Measurements from ENCODE around the gene TSPAN5.

DNA sequence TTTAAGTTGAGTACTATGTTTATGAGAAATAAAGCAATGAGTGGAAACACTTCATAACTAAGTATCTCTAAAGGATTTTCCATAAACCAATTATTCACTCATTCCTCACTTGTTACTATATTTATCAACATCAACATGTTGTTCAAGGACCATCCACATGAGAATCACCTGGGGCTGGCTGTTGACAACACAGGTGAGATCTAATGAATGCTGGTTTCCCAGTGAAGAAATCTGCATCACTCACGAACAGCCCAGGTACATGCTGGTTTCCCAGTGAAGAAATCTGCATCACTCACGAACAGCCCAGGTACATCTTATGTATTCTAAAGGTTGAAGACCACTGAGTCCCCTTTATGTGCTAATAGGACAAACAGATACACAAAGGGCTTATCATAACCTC is 32.5 kb downstream of the TSPAN5 start:
- TF ChIP-seq RXRA (IDR thresholded peaks at IDR 0.05; ENCODE audit: borderline replicate concordance, low read depth) (no peak), EP300 (IDR thresholded peaks at IDR 0.05; ENCODE audit: borderline replicate concordance in 1 of 2, low read depth in 1 of 2, low read length in 1 of 2) (no peak), YY1 (IDR thresholded peaks at IDR 0.05; ENCODE audit: low read depth) (no peak), CHD2 (IDR thresholded peaks at IDR 0.05; ENCODE audit: low read length, partially characterized antibody) (no peak), TAF1 (IDR thresholded peaks at IDR 0.05; ENCODE audit: borderline replicate concordance, low read depth, low read length) (no peak), RAD21 (IDR thresholded peaks at IDR 0.05; ENCODE audit: low read length) (no peak), POLR2AphosphoS5 (IDR thresholded peaks at IDR 0.05; ENCODE audit: low read depth, low read length) (no peak)
- TF ChIP-seq, protein P1, sequence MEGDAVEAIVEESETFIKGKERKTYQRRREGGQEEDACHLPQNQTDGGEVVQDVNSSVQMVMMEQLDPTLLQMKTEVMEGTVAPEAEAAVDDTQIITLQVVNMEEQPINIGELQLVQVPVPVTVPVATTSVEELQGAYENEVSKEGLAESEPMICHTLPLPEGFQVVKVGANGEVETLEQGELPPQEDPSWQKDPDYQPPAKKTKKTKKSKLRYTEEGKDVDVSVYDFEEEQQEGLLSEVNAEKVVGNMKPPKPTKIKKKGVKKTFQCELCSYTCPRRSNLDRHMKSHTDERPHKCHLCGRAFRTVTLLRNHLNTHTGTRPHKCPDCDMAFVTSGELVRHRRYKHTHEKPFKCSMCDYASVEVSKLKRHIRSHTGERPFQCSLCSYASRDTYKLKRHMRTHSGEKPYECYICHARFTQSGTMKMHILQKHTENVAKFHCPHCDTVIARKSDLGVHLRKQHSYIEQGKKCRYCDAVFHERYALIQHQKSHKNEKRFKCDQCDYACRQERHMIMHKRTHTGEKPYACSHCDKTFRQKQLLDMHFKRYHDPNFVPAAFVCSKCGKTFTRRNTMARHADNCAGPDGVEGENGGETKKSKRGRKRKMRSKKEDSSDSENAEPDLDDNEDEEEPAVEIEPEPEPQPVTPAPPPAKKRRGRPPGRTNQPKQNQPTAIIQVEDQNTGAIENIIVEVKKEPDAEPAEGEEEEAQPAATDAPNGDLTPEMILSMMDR (IDR thresholded peaks at IDR 0.05): no peak
- TF ChIP-seq, protein P2, sequence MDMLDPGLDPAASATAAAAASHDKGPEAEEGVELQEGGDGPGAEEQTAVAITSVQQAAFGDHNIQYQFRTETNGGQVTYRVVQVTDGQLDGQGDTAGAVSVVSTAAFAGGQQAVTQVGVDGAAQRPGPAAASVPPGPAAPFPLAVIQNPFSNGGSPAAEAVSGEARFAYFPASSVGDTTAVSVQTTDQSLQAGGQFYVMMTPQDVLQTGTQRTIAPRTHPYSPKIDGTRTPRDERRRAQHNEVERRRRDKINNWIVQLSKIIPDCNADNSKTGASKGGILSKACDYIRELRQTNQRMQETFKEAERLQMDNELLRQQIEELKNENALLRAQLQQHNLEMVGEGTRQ (IDR thresholded peaks at IDR 0.05; ENCODE audit: borderline replicate concordance, low read depth, low read length): no peak
- TF ChIP-seq, protein P3, sequence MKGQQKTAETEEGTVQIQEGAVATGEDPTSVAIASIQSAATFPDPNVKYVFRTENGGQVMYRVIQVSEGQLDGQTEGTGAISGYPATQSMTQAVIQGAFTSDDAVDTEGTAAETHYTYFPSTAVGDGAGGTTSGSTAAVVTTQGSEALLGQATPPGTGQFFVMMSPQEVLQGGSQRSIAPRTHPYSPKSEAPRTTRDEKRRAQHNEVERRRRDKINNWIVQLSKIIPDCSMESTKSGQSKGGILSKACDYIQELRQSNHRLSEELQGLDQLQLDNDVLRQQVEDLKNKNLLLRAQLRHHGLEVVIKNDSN (IDR thresholded peaks at IDR 0.05; ENCODE audit: borderline replicate concordance, low read depth): no peak
- TF ChIP-seq, protein P4, sequence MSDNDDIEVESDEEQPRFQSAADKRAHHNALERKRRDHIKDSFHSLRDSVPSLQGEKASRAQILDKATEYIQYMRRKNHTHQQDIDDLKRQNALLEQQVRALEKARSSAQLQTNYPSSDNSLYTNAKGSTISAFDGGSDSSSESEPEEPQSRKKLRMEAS (IDR thresholded peaks at IDR 0.05; ENCODE audit: low read depth): no peak
- TF ChIP-seq, protein P5, sequence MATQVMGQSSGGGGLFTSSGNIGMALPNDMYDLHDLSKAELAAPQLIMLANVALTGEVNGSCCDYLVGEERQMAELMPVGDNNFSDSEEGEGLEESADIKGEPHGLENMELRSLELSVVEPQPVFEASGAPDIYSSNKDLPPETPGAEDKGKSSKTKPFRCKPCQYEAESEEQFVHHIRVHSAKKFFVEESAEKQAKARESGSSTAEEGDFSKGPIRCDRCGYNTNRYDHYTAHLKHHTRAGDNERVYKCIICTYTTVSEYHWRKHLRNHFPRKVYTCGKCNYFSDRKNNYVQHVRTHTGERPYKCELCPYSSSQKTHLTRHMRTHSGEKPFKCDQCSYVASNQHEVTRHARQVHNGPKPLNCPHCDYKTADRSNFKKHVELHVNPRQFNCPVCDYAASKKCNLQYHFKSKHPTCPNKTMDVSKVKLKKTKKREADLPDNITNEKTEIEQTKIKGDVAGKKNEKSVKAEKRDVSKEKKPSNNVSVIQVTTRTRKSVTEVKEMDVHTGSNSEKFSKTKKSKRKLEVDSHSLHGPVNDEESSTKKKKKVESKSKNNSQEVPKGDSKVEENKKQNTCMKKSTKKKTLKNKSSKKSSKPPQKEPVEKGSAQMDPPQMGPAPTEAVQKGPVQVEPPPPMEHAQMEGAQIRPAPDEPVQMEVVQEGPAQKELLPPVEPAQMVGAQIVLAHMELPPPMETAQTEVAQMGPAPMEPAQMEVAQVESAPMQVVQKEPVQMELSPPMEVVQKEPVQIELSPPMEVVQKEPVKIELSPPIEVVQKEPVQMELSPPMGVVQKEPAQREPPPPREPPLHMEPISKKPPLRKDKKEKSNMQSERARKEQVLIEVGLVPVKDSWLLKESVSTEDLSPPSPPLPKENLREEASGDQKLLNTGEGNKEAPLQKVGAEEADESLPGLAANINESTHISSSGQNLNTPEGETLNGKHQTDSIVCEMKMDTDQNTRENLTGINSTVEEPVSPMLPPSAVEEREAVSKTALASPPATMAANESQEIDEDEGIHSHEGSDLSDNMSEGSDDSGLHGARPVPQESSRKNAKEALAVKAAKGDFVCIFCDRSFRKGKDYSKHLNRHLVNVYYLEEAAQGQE (IDR thresholded peaks at IDR 0.05; ENCODE audit: low read depth, low read length): no peak
- TF ChIP-seq, protein P6, sequence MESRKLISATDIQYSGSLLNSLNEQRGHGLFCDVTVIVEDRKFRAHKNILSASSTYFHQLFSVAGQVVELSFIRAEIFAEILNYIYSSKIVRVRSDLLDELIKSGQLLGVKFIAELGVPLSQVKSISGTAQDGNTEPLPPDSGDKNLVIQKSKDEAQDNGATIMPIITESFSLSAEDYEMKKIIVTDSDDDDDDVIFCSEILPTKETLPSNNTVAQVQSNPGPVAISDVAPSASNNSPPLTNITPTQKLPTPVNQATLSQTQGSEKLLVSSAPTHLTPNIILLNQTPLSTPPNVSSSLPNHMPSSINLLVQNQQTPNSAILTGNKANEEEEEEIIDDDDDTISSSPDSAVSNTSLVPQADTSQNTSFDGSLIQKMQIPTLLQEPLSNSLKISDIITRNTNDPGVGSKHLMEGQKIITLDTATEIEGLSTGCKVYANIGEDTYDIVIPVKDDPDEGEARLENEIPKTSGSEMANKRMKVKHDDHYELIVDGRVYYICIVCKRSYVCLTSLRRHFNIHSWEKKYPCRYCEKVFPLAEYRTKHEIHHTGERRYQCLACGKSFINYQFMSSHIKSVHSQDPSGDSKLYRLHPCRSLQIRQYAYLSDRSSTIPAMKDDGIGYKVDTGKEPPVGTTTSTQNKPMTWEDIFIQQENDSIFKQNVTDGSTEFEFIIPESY (IDR thresholded peaks at IDR 0.05; ENCODE audit: borderline replicate concordance, low read depth): no peak

Measured in SK-N-SH (cell line).